ENCODE data around the gene CRYGD.

GRCh38 chr2:208129744-208130711 lies 5.7 kb upstream of the CRYGD start, which contains the start of gene CRYGC:
- TF ChIP-seq CTCF (IDR thresholded peaks at IDR 0.05) (no peak), POLR2A (IDR thresholded peaks at IDR 0.05) (no peak)

Data from heart left ventricle (tissue), 13 donors.